RWPE2 (cell line): ENCODE measurements around the gene ZSCAN25.

Experiments
- ATAC-seq: fragments of 200-7000 bp; cut with Tn5 transposase; 3 replicates; pipeline ENCODE4 v1.9.1; 2021; ENCODE audit warnings: low read depth
- DNase-seq: peaks from one replicate; pipeline ENCODE4 v3.0.0-alpha.2; 2020; ENCODE audit warnings: low spot score
- H3K27ac ChIP-seq: fragments of 450-650 bp; 2 replicates; pipeline ENCODE4 v1.5.1; 2017; ENCODE audit warnings: mild to moderate bottlenecking; ENCODE audit not compliant: poor library complexity, severe bottlenecking
- H3K27me3 ChIP-seq: fragments of 250-450 bp; sonication (Bioruptor Pico); 2 replicates; pipeline ENCODE4 v1.5.1; 2021; ENCODE audit warnings: mild to moderate bottlenecking, moderate library complexity; ENCODE audit not compliant: insufficient read depth, poor library complexity, severe bottlenecking
- H3K36me3 ChIP-seq: fragments of 250-450 bp; sonication (Bioruptor Pico); 2 replicates; pipeline ENCODE4 v1.5.1; 2020; ENCODE audit warnings: low read depth, mild to moderate bottlenecking, moderate library complexity
- H3K4me1 ChIP-seq: fragments of 250-450 bp; sonication (Bioruptor Pico); 2 replicates; pipeline ENCODE4 v1.5.1; 2021; ENCODE audit warnings: mild to moderate bottlenecking, moderate library complexity; ENCODE audit not compliant: insufficient read depth, poor library complexity, severe bottlenecking
- H3K4me3 ChIP-seq: fragments of 250-450 bp; sonication (Bioruptor Pico); 2 replicates; pipeline ENCODE4 v1.5.1; 2021; ENCODE audit warnings: mild to moderate bottlenecking, moderate library complexity; ENCODE audit not compliant: severe bottlenecking
- H3K9me3 ChIP-seq: fragments of 250-450 bp; sonication (Bioruptor Pico); 2 replicates; pipeline ENCODE4 v1.5.1; 2021; ENCODE audit warnings: mild to moderate bottlenecking, moderate library complexity; ENCODE audit not compliant: severe bottlenecking
- CTCF ChIP-seq: fragments of 450-650 bp; IDR thresholded peaks from one replicate; pipeline ENCODE4 v1.5.1; 2017; ENCODE audit warnings: mild to moderate bottlenecking, moderate library complexity; ENCODE audit not compliant: poor library complexity, severe bottlenecking

ZSCAN25 gene

DNA sequence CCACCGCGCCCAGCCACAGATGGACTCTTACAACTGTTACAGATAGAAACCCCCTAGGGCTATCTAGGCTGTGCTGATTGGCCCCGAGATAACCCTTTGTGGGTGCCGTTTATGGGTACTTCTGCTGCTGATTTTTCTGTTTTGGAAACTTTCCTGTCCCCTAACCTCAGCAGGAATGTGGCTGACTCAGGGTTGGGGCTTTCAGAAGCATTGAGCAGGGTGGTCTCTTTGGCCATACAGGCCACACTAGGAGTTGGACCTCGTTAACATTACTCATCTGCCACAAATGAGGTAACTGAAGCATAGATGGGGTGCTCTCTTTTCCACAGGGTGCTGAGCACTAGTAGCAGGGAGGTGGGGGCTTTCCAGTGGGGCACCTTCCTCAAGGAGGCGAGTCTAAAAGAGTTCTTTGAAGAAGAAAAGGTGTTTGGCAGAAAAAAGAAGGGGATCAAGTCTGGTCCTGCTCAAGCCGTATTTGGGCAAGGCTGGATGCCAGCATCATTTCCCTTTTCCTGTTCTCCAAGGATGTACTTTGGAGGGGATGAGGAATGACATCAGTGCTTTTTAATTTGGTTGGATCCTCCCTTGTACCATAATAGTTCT is 6.4 kb downstream of the ZSCAN25 start:
- DNase-seq (no peak), ATAC-seq (peak; percentile 35)
- Histone ChIP-seq H3K4me3 (no peak overlapping the region), H3K4me1 (peaks cover 27% of the 10 kb centered on the region), H3K27ac (peak overlapping the region; percentile 72), H3K27me3 (no peaks in the 10 kb centered on the region), H3K9me3 (no peaks in the 10 kb centered on the region), H3K36me3 (peaks cover 97% of the 10 kb centered on the region)
- TF ChIP-seq CTCF = no peak

DNA sequence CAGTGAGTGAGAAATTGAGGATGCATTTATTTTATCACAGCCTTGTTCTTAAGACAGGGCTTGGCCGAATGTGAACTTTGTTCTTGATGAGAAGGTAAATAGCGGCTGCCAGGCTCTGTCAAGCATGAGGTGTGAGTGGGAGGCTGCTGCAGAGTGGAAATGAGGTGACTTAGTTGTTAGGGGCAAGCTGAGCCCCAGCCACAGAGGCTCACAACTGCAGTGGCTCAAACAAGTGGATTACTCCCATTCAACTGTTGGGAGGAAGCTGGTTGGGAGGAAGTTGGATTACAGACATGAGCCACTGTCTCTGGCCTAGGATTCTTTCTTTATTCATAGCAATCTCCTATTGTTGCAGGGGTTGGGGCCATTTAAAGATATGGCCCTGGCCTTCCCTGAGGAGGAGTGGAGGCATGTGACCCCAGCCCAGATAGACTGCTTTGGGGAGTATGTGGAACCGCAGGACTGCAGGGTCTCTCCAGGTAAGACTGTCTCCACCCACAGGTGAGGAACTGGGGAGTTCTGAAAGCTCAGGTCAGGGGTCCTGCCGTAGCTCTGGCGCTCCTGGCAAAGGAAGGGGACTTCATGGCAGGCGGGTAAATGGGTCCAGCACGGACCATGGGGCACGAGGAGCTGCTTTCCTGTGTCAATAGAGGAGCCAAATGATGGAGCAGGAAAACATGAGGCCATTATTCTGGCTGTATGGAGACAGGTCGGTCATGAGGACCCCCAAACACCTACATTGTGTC is 7.1 kb downstream of the ZSCAN25 start:
- Histone ChIP-seq H3K27me3 (no peaks in the 10 kb centered on the region), H3K36me3 (peaks cover 97% of the 10 kb centered on the region), H3K4me3 (no peak overlapping the region), H3K27ac (peak overlapping the region; percentile 72), H3K9me3 (no peaks in the 10 kb centered on the region), H3K4me1 (peaks cover 21% of the 10 kb centered on the region)
- ATAC-seq = no peak
- no peak for TF ChIP-seq CTCF
- no peak for DNase-seq

DNA sequence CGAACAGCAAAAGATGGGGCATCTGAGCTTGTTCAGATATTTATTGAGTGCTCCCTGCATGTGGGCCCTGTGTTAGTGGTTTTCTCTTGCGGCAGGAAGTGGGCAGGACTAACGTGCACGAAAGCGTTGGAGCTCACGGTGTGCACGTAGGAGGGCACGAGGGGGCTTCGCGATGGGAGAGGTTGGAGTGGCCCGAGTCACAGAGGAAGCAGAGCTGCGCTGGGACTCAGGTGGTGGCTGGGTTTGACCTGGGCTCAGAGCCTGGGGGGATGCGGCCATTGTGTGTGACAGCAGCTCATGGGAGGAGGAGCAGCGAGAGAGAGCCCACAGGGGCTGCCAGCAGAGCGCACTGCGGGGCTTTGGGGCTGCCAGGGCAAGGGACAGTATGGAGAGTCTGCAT is 7.7 kb downstream of the ZSCAN25 start:
- Histone ChIP-seq H3K27me3 (no peaks in the 10 kb centered on the region), H3K4me1 (peaks cover 15% of the 10 kb centered on the region), H3K27ac (peak overlapping the region; percentile 72), H3K36me3 (peaks cover 97% of the 10 kb centered on the region), H3K9me3 (no peaks in the 10 kb centered on the region), H3K4me3 (no peak overlapping the region)
- ATAC-seq (no peak), DNase-seq (no peak)
- TF ChIP-seq CTCF = no peak

DNA sequence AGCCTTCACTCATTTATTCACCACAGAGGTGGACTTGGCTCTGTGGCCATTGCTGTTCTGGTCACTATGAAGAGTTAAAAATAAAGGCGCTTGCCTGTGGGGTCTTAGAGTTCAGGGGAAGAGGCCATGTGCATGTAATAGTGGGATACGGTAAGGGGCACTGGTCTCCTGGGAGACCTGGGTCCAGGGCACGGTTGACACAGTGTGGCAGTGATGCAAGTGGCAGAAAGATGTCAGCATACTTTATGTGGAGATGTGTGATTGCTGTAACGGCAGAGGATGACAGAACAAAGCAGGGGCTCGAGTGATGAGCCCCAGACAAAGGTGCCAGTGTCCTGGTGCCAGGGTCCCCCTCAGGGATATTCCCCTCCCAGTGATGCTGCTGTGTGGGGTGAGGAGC is 8.6 kb downstream of the ZSCAN25 start:
- ATAC-seq (no peak), DNase-seq (no peak)
- Histone ChIP-seq H3K4me1 (peaks cover 12% of the 10 kb centered on the region), H3K27me3 (no peaks in the 10 kb centered on the region), H3K9me3 (no peaks in the 10 kb centered on the region), H3K4me3 (no peak overlapping the region), H3K27ac (no peak overlapping the region), H3K36me3 (peaks cover 97% of the 10 kb centered on the region)
- no peak for TF ChIP-seq CTCF

GRCh38 chr7:99625961-99626360 is 9.2 kb downstream of the ZSCAN25 start:
- no peak for DNase-seq
- Histone ChIP-seq H3K36me3 (peaks cover 96% of the 10 kb centered on the region), H3K9me3 (no peaks in the 10 kb centered on the region), H3K27ac (no peak overlapping the region), H3K4me3 (no peak overlapping the region), H3K27me3 (no peaks in the 10 kb centered on the region), H3K4me1 (peaks cover 12% of the 10 kb centered on the region)
- TF ChIP-seq CTCF = no peak
- ATAC-seq = no peak
